MM.1S (cell line): Measurements from ENCODE around the gene SAV1.

Experiments
- DNase-seq: peaks from one replicate; pipeline ENCODE4 v3.0.0-alpha.2; 2015
- H2AFZ ChIP-seq: fragments of 300-600 bp; sonication (generic); 2 replicates; pipeline ENCODE4 v1.6.0; 2016; ENCODE audit warnings: antibody characterized with exemption, low read length
- H3F3A ChIP-seq: fragments of 300-600 bp; sonication (generic); 2 replicates; pipeline ENCODE4 v1.6.1; 2016; ENCODE audit warnings: mild to moderate bottlenecking, antibody characterized with exemption, low read length, moderate library complexity, mixed read lengths; ENCODE audit not compliant: insufficient read depth
- H3K27ac ChIP-seq: fragments of 300-600 bp; sonication (generic); 2 replicates; pipeline ENCODE4 v1.5.1; 2016; ENCODE audit warnings: mild to moderate bottlenecking, low read length
- H3K27me3 ChIP-seq: fragments of 300-600 bp; sonication (generic); replicated peaks from 2 replicates; pipeline ENCODE4 v1.6.0; 2016; ENCODE audit warnings: low read length; ENCODE audit not compliant: insufficient read depth
- H3K36me3 ChIP-seq: fragments of 300-600 bp; sonication (generic); replicated peaks from 2 replicates; pipeline ENCODE4 v1.6.1; 2016; ENCODE audit warnings: mild to moderate bottlenecking, low read length, mixed read lengths; ENCODE audit not compliant: insufficient read depth
- H3K4me1 ChIP-seq: fragments of 300-600 bp; sonication (generic); 2 replicates; pipeline ENCODE4 v1.6.1; 2016; ENCODE audit warnings: low read length, mixed read lengths
- H3K4me2 ChIP-seq: fragments of 300-600 bp; sonication (generic); 2 replicates; pipeline ENCODE4 v1.6.0; 2016; ENCODE audit warnings: low read depth, low read length
- H3K4me3 ChIP-seq: fragments of 300-600 bp; sonication (generic); 2 replicates; pipeline ENCODE4 v1.5.1; 2016; ENCODE audit warnings: low read length, mixed read lengths
- H3K79me2 ChIP-seq: fragments of 300-600 bp; sonication (generic); 2 replicates; pipeline ENCODE4 v1.6.1; 2016; ENCODE audit warnings: mixed run types, low read length, mixed read lengths
- H3K9ac ChIP-seq: fragments of 300-600 bp; sonication (generic); 2 replicates; pipeline ENCODE4 v1.6.1; 2016; ENCODE audit warnings: low read length, mixed read lengths
- H3K9me2 ChIP-seq: fragments of 300-600 bp; sonication (generic); replicated peaks from 2 replicates; pipeline ENCODE4 v1.6.1; 2016; ENCODE audit warnings: mild to moderate bottlenecking, low read length, mixed read lengths; ENCODE audit not compliant: insufficient read depth
- H3K9me3 ChIP-seq: fragments of 300-600 bp; sonication (generic); replicated peaks from 2 replicates; pipeline ENCODE4 v1.6.1; 2016; ENCODE audit warnings: mild to moderate bottlenecking, low read length, mixed read lengths; ENCODE audit not compliant: insufficient read depth
- H4K20me1 ChIP-seq: fragments of 300-600 bp; sonication (generic); 2 replicates; pipeline ENCODE4 v1.6.1; 2016; ENCODE audit warnings: mild to moderate bottlenecking, low read length, moderate library complexity, mixed read lengths; ENCODE audit not compliant: insufficient read depth
- CTCF ChIP-seq: fragments of 300-600 bp; sonication (generic); IDR thresholded peaks from 2 replicates; pipeline ENCODE4 v1.5.1; 2016; ENCODE audit warnings: antibody characterized with exemption, low read length, mixed read lengths
- EZH2 ChIP-seq: fragments of 300-600 bp; sonication (generic); optimal IDR thresholded peaks from 2 replicates; pipeline ENCODE3; 2017; ENCODE audit warnings: low read depth, mild to moderate bottlenecking, antibody characterized with exemption, low read length, mixed read lengths
- EZH2phosphoT487 ChIP-seq: fragments of 300-600 bp; sonication (generic); IDR thresholded peaks from 2 replicates; pipeline ENCODE4 v1.6.1; 2018; ENCODE audit warnings: antibody characterized with exemption, low read length

SAV1 gene

DNA sequence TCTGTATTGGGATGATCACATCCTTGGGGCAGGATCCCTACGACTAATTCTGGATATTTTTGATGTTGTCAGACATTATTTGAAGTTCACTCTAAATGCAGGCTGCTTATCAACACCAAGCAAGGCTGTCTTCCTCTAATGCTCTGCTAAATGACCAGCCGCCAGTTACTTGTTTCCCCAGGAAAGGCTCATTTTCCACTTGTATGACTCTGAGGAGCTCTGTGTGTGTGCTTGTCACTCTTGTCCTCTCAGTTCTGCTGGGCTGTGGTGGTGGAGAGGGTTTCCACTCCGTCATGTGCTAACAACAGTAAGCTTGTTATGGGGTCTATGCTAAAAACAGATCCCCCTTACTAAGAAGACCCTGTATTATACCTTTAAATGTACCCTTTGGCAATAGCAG is 66.1 kb downstream of the SAV1 start:
- Histone ChIP-seq H3K9ac (no peak overlapping the region), H4K20me1 (no peaks in the 10 kb centered on the region), H3K4me2 (no peak overlapping the region), H3K27me3 (no peaks in the 10 kb centered on the region), H3K9me2 (no peaks in the 10 kb centered on the region), H3K27ac (no peak overlapping the region), H3K79me2 (no peaks in the 10 kb centered on the region), H3K4me1 (peaks cover 13% of the 10 kb centered on the region; the same call in 1 of the 2 replicates), H3K36me3 (no peaks in the 10 kb centered on the region), H3F3A (no peaks in the 10 kb centered on the region), H3K9me3 (no peaks in the 10 kb centered on the region), H3K4me3 (no peak overlapping the region), H2AFZ (no peak overlapping the region)
- TF ChIP-seq EZH2 (no peak), CTCF (no peak), EZH2phosphoT487 (no peak)
- no peak for DNase-seq

DNA sequence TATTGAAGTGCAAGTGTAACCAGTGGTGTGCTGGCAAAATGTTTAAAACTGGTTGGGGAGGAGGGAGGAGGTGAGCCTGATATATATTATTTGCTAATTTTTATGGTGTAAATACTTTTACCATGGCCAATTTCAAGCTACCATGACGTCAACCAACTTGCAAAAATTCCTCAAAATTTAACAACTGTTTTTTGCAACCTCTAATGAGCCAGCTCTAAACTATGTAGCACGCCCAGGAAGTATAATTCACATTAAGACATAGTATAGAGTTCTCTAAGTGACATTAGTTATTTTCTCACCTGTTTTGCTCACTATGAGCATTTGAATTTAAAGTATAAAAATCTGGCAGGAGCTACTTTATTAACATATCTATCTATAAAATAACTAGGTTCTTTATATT is 66.7 kb downstream of the SAV1 start:
- H4K20me1 ChIP-seq = no peaks in the 10 kb centered on the region
- no peaks in the 10 kb centered on the region for H3K79me2 ChIP-seq
- no peaks in the 10 kb centered on the region for H3K9me3 ChIP-seq
- H3K4me3 ChIP-seq = no peak overlapping the region
- no peak overlapping the region for H3K27ac ChIP-seq
- H3F3A ChIP-seq = no peaks in the 10 kb centered on the region
- no peak for DNase-seq
- TF ChIP-seq EZH2phosphoT487 = no peak
- no peak for TF ChIP-seq EZH2
- TF ChIP-seq CTCF = no peak
- H3K4me1 ChIP-seq = peaks cover 7% of the 10 kb centered on the region; the same call in 1 of the 2 replicates
- H2AFZ ChIP-seq = no peak overlapping the region
- H3K27me3 ChIP-seq = no peaks in the 10 kb centered on the region
- no peak overlapping the region for H3K4me2 ChIP-seq
- H3K9ac ChIP-seq = no peak overlapping the region
- H3K36me3 ChIP-seq = no peaks in the 10 kb centered on the region
- H3K9me2 ChIP-seq = no peaks in the 10 kb centered on the region

DNA sequence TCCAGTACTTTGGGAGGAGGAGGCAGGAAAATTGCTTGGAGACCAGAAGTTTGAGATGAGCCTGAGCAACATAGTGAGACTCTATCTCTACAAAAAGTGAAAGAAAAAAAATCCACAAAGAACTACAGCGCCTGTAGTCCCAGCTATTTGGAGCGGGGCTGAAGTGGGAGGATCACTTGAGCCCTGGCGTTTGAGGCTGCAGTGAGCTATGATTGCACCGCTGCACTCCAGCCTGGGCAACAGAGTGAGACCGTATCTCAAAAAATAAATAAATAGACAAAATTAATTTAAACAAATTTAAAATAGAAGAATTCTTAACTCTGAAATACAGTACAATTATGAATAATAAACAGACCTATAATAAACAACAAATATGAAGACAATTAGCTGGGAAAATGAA is 67.3 kb downstream of the SAV1 start:
- Histone ChIP-seq H3K36me3 (no peaks in the 10 kb centered on the region), H2AFZ (no peak overlapping the region), H3K27me3 (no peaks in the 10 kb centered on the region), H3K79me2 (no peaks in the 10 kb centered on the region), H3K4me1 (peaks cover 4% of the 10 kb centered on the region; the same call in 1 of the 2 replicates), H3K9ac (no peak overlapping the region), H3K27ac (no peak overlapping the region), H3K4me2 (no peak overlapping the region), H3F3A (no peaks in the 10 kb centered on the region), H3K4me3 (no peak overlapping the region), H4K20me1 (no peaks in the 10 kb centered on the region), H3K9me3 (no peaks in the 10 kb centered on the region), H3K9me2 (no peaks in the 10 kb centered on the region)
- no peak for DNase-seq
- no peak for TF ChIP-seq EZH2phosphoT487
- no peak for TF ChIP-seq EZH2
- no peak for TF ChIP-seq CTCF
